ENCODE measurements around the gene DUSP9. TPM values are rescaled to one million over a fixed set of nuclear protein-coding genes. Genes with fewer than 3 reads are reported as not detected.

The DUSP9 gene
- total RNA-seq, 1 donor = not detected

DNA sequence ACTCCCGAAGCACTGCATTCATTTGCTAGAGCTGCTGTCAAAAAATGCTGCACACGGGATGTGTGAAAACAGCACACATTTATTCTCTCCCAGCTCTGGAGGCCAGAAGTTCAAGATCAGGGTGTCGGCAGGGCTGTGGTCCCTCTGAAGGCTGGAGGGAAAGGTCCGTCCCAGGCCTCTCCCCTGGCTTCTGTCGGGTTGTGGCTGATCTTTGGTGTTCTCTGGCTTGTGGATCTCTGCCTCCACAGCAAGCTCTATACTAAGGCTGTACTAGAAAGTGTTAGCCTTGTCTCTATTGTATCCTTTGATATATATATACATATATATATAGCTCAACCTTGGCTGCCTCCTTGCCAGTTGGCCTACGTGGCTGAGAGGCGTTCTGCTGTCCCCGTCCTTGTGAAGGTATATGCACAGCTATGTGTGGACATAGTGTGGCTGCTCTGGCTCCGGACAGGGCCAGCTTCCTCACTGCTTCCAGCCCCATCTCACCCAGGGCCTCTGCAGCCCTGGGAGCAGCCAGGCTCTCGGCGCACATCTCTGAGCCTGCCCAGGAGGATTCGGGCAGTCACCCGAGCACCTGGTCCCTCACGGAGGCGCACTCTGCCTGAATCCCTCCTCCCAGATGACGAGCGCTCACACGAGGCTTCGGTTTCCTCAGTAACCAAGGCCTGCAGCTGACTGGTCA lies 15.0 kb upstream of the DUSP9 start:
- no peak overlapping the region for H3K4me3 ChIP-seq (ENCODE audit: low read depth, low read length)
- TF ChIP-seq, protein P1, sequence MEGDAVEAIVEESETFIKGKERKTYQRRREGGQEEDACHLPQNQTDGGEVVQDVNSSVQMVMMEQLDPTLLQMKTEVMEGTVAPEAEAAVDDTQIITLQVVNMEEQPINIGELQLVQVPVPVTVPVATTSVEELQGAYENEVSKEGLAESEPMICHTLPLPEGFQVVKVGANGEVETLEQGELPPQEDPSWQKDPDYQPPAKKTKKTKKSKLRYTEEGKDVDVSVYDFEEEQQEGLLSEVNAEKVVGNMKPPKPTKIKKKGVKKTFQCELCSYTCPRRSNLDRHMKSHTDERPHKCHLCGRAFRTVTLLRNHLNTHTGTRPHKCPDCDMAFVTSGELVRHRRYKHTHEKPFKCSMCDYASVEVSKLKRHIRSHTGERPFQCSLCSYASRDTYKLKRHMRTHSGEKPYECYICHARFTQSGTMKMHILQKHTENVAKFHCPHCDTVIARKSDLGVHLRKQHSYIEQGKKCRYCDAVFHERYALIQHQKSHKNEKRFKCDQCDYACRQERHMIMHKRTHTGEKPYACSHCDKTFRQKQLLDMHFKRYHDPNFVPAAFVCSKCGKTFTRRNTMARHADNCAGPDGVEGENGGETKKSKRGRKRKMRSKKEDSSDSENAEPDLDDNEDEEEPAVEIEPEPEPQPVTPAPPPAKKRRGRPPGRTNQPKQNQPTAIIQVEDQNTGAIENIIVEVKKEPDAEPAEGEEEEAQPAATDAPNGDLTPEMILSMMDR (IDR thresholded peaks at IDR 0.05; ENCODE audit: insufficient read depth, low read depth, low read length) = no peak
- no peak for DNase-seq (ENCODE audit: low read depth)

DNA sequence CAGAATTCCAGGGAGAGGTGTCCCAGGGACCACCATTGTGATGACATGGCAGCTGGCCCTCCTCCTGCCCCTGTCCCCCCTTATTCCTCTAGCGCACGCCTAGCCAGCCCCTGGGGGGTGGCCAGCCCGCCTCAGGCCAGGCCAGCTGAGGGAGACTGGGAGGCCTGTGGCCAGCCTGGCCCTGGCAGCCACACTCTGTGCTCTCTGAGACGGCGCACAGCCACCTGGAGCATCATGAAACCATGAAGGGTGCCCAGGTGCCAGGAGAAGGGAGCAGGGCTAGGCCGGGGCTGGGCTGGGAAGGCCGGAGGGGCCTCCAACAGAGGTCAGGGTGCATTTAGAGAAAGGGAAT lies 14.4 kb upstream of the DUSP9 start:
- no peak overlapping the region for H3K4me3 ChIP-seq (ENCODE audit: low read depth, low read length)
- TF ChIP-seq, protein P1 (IDR thresholded peaks at IDR 0.05; ENCODE audit: insufficient read depth, low read depth, low read length) = no peak
- no peak for DNase-seq (ENCODE audit: low read depth)

DNA sequence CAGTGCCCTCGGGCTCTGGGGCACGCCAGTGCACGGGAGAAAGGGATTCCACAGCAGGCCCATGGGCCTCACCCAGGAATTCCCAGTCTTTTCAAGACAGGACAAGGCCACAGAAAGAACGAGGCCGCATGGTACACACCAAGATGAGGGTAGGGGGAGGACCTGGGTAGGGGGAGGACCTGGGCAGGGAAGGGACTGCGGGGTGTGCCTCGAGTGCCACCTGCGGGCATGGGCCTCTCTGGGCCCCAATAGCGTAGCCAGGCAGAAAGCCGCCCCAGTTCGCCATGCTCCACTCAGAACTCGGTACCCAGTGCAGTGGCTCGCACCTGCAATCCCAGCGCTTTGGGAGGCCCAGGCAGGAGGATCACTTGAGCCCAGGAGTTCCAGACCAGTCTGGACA lies 14.0 kb upstream of the DUSP9 start:
- TF ChIP-seq, protein P1 (IDR thresholded peaks at IDR 0.05; ENCODE audit: insufficient read depth, low read depth, low read length) = no peak
- no peak for DNase-seq (ENCODE audit: low read depth)
- no peak overlapping the region for H3K4me3 ChIP-seq (ENCODE audit: low read depth, low read length)

DNA sequence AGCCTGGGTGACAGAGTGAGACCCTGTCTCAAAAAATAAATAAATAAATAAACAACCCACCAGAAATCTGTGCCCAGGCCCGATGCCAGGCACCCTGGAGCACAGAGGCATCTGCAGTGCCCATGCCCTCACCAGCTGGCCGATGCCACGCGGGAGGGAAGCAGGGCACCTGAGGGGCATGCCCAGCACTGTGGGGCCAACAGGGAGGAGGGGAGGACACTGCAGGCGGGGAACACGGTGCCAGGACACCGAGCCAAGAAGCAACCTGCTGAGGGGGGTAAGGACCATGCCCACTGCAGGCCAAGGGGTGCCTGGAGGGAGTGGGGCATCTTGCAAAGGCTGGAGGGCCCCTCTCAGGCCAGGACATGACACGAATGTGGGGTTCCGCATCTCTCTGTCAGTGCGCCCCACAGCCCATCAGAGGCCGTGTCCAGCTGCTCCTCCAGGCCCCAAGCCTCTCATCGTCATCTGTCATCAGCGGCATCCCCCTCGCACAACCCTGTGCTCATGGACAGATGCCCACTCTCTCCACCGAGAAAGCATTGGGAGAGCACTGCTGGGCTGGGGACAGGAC lies 13.3 kb upstream of the DUSP9 start:
- no peak for DNase-seq (ENCODE audit: low read depth)
- TF ChIP-seq, protein P1 (IDR thresholded peaks at IDR 0.05; ENCODE audit: insufficient read depth, low read depth, low read length) = no peak
- H3K4me3 ChIP-seq (ENCODE audit: low read depth, low read length) = no peak overlapping the region

DNA sequence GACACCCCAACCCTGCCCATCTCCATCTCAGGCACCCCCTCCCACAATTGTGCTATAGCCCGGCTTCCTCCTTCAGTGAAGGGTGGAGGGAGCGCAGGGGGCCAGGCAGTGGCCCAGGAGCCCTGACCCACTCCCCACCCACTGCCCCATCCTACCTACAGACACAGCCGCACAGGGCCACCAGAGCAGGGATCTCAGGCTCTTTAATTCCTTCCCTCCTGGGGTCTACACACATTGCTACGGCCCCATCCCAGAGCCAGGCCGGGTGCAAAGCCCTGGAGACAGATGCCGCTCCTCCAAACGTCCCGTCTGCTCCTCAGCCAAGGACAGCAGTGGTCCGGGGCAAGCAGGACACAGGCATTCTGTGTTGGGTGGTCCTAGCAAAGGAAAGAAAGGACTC lies 12.8 kb upstream of the DUSP9 start:
- TF ChIP-seq, protein P1 (IDR thresholded peaks at IDR 0.05; ENCODE audit: insufficient read depth, low read depth, low read length) = no peak
- DNase-seq (ENCODE audit: low read depth) = no peak
- H3K4me3 ChIP-seq (ENCODE audit: low read depth, low read length) = no peak overlapping the region

DNA sequence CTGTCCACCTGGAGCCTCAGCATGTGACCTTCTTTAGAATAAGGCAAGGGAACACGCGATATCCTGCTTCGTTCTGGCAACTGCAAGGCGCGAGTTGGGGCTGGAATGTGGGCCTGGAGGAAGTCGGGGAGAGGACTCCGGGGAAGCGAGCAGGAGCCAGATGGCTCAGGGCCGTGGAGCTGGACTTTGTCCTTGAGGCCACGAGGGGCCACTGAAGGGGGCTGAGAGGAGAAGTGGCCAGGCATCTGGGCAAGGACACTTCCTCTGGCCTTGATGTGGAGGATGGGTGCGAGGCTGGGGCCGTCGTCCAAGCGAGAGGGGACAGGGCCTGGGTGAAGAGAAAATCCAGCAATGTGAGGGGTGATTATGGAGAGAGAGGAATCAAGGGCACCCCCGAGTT lies 12.2 kb upstream of the DUSP9 start:
- TF ChIP-seq, protein P1 (IDR thresholded peaks at IDR 0.05; ENCODE audit: insufficient read depth, low read depth, low read length) = no peak
- no peak overlapping the region for H3K4me3 ChIP-seq (ENCODE audit: low read depth, low read length)
- DNase-seq (ENCODE audit: low read depth) = no peak

DNA sequence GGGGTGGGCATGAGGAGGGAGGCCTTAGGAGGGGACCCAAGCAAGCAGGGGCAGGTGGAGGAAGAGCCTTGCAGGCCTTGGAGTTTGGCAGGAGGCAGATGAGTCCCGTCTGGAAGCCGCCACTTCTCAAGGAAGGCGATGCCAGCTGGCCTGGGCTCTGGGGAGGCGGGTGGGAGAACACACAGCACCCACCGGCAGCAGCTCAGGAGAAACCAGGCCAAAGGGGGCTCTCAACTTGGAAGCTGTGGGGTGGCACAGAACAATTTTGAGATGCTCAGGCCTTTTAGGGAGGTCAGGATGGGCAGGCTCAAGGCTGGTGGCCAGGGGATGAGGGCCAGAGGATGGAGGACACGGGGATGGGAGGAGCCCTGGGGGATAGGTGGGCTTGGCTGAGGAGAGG lies 11.6 kb upstream of the DUSP9 start:
- DNase-seq (ENCODE audit: low read depth) = no peak
- no peak overlapping the region for H3K4me3 ChIP-seq (ENCODE audit: low read depth, low read length)
- TF ChIP-seq, protein P1 (IDR thresholded peaks at IDR 0.05; ENCODE audit: insufficient read depth, low read depth, low read length) = no peak
